Neutrophil (primary cell): ENCODE results near the gene SLC9A9.
"Not testable (repeated sequence)": the region's sequence is repeated elsewhere in the genome, so short reads cannot be mapped to it uniquely, and the experiment has no call there.

Source experiments
- H3K27ac ChIP-seq: fragments of 200-600 bp; sonication (generic); 2 replicates; pipeline ENCODE4 v1.5.1; 2016; ENCODE audit warnings: mild to moderate bottlenecking, moderate library complexity
- H3K27me3 ChIP-seq: fragments of 200-600 bp; sonication (generic); 2 replicates; pipeline ENCODE4 v1.6.0; 2016; ENCODE audit warnings: mild to moderate bottlenecking
- H3K36me3 ChIP-seq: fragments of 200-600 bp; sonication (generic); 2 replicates; pipeline ENCODE4 v1.5.1; 2017
- H3K4me1 ChIP-seq, 2 experiments: fragments of 200-600 bp in 1 of 2; sonication (generic) in 1 of 2; 1 replicate in 1 of 2; 2 replicates in 1 of 2; pipeline versions ENCODE4 v1.5.1 to v1.6.1; 2013 to 2016; ENCODE audit warnings: low read depth in 1 of 2, low read length in 1 of 2, mild to moderate bottlenecking in 1 of 2, moderate library complexity in 1 of 2; ENCODE audit not compliant: control insufficient read depth in 1 of 2, insufficient read depth in 1 of 2
- H3K4me3 ChIP-seq, 2 experiments: fragments of 200-600 bp in 1 of 2; sonication (generic) in 1 of 2; 1 replicate in 1 of 2; 2 replicates in 1 of 2; pipeline ENCODE4 v1.5.1; 2013 to 2016; ENCODE audit warnings: low read depth in 1 of 2, low read length in 1 of 2, mild to moderate bottlenecking in 1 of 2, moderate library complexity in 1 of 2
- H3K9me3 ChIP-seq: fragments of 200-600 bp; sonication (generic); 2 replicates; pipeline ENCODE4 v1.5.1; 2016
- CTCF ChIP-seq: fragments of 200-600 bp; sonication (generic); IDR thresholded peaks from 2 replicates; pipeline ENCODE4 v1.5.1; 2016; ENCODE audit warnings: antibody characterized with exemption

The SLC9A9 gene

GRCh38 chr3:143810166-143810952 is 37.9 kb downstream of the SLC9A9 start:
- peaks cover 35% of the 10 kb centered on the region for H3K27me3 ChIP-seq
- peaks cover 16 to 18% of the 10 kb centered on the region in 2 experiments for H3K4me1 ChIP-seq
- H3K36me3 ChIP-seq: no peaks in the 10 kb centered on the region
- H3K27ac ChIP-seq: no peak overlapping the region
- no peaks in the 10 kb centered on the region for H3K9me3 ChIP-seq
- no peak overlapping the region for H3K4me3 ChIP-seq
- no peak for TF ChIP-seq CTCF

- Histone ChIP-seq H3K27me3 (peaks cover 35% of the 10 kb centered on the region), H3K4me1 (peaks cover 4 to 6% of the 10 kb centered on the region in 2 experiments), H3K9me3 (no peaks in the 10 kb centered on the region), H3K4me3 (no peak overlapping the region), H3K36me3 (no peaks in the 10 kb centered on the region), H3K27ac (no peak overlapping the region)
- TF ChIP-seq CTCF: no peak
Measured at GRCh38 chr3:143809121-143809621, 39.1 kb downstream of the SLC9A9 start.

GRCh38 chr3:143808030-143808429 is 40.2 kb downstream of the SLC9A9 start:
- Histone ChIP-seq H3K4me3 (no peak overlapping the region), H3K27ac (no peak overlapping the region), H3K27me3 (peaks cover 35% of the 10 kb centered on the region), H3K9me3 (no peaks in the 10 kb centered on the region), H3K36me3 (no peaks in the 10 kb centered on the region), H3K4me1 (no peaks in the 10 kb centered on the region)
- TF ChIP-seq CTCF: no peak

GRCh38 chr3:143806038-143806437 is 42.2 kb downstream of the SLC9A9 start:
- Histone ChIP-seq H3K9me3 (no peaks in the 10 kb centered on the region), H3K36me3 (no peaks in the 10 kb centered on the region), H3K4me3 (no peak overlapping the region), H3K4me1 (no peaks in the 10 kb centered on the region), H3K27ac (no peak overlapping the region), H3K27me3 (peaks cover 35% of the 10 kb centered on the region)
- no peak for TF ChIP-seq CTCF

- not testable (repeated sequence) for H3K9me3 ChIP-seq, H3K36me3 ChIP-seq, H3K27ac ChIP-seq, H3K4me3 ChIP-seq, H3K4me1 ChIP-seq
- H3K27me3 ChIP-seq: peaks cover 31% of the 10 kb centered on the region
Measured at GRCh38 chr3:143805476-143805875, 42.8 kb downstream of the SLC9A9 start.

GRCh38 chr3:143801046-143801445 is 47.2 kb downstream of the SLC9A9 start:
- H3K4me1 ChIP-seq, H3K36me3 ChIP-seq: not testable (repeated sequence)

GRCh38 chr3:143798151-143798550 is 50.1 kb downstream of the SLC9A9 start:
- H3K27ac ChIP-seq, H3K36me3 ChIP-seq, H3K4me3 ChIP-seq: not testable (repeated sequence)

More at GRCh38 chr3:143801046-143801445, 47.2 kb downstream of the SLC9A9 start:
- not testable (repeated sequence) for H3K27me3 ChIP-seq, H3K27ac ChIP-seq, H3K4me3 ChIP-seq, H3K9me3 ChIP-seq

More at GRCh38 chr3:143798151-143798550, 50.1 kb downstream of the SLC9A9 start:
- not testable (repeated sequence) for H3K4me1 ChIP-seq, H3K9me3 ChIP-seq, H3K27me3 ChIP-seq
